Kasumi-1 (cell line): ENCODE measurements around the gene MAGEH1.

Experiments
- DNase-seq, 2 experiments: peaks; one replicate each; lab custom pipeline; 2025; lab: John Stamatoyannopoulos, UW

Gene MAGEH1

DNA sequence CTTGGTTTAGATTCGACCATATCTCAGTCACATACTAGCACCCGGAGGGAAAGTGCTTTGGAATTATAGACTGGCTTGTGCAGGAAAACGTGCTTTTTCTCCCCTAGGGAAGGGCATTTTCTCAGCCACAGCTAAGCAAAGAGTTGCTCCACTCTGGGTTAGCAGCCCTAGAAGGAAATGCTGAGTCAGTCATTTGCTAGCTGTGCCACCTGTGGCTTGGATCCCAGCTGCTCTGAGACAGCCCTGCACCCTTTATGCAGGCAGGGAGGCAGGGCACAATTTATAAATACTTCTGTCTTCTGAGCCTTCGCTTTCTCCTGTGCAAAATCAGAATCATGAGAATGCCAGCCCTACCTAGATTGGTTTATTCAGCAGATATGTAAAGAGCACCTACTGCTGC is 39.0 kb downstream of the MAGEH1 start:
- DNase-seq: no peak
